Parathyroid adenoma (tissue), 2 donors: ENCODE measurements around the gene SLAMF6.
"Not testable (repeated sequence)": the region's sequence is repeated elsewhere in the genome, so short reads cannot be mapped to it uniquely, and the experiment has no call there.

Experiments used
- H2AFZ ChIP-seq: fragments of 300-600 bp; sonication (generic); one replicate; pipeline ENCODE4 v1.7.0; 2017; ENCODE audit warnings: antibody characterized with exemption, mild to moderate bottlenecking
- H3K27ac ChIP-seq: fragments of 300-600 bp; sonication (generic); one replicate; pipeline ENCODE4 v1.7.0; 2017
- H3K27me3 ChIP-seq: fragments of 300-600 bp; sonication (generic); one replicate; pipeline ENCODE4 v1.7.0; 2017; ENCODE audit warnings: low read length; ENCODE audit not compliant: control insufficient read depth, insufficient read depth
- H3K36me3 ChIP-seq: fragments of 300-600 bp; sonication (generic); one replicate; pipeline ENCODE4 v1.7.0; 2017; ENCODE audit warnings: low read length; ENCODE audit not compliant: control insufficient read depth, insufficient read depth
- H3K4me1 ChIP-seq: fragments of 300-600 bp; sonication (generic); one replicate; pipeline ENCODE4 v1.7.0; 2017; ENCODE audit warnings: control low read depth
- H3K4me2 ChIP-seq: fragments of 300-600 bp; sonication (generic); one replicate; pipeline ENCODE4 v1.7.0; 2017; ENCODE audit warnings: low read length
- H3K4me3 ChIP-seq: fragments of 300-600 bp; sonication (generic); one replicate; pipeline ENCODE4 v1.7.0; 2017; ENCODE audit warnings: low read depth, low read length
- H3K79me2 ChIP-seq: fragments of 300-600 bp; sonication (generic); one replicate; pipeline ENCODE4 v1.7.0; 2017; ENCODE audit warnings: control low read depth
- H3K9ac ChIP-seq: fragments of 300-600 bp; sonication (generic); one replicate; pipeline ENCODE4 v1.7.0; 2017; ENCODE audit warnings: mild to moderate bottlenecking
- H3K9me3 ChIP-seq: fragments of 300-600 bp; sonication (generic); one replicate; pipeline ENCODE4 v1.7.0; 2017; ENCODE audit warnings: low read length; ENCODE audit not compliant: control insufficient read depth
- TF ChIP-seq, protein P1 (sequence below): fragments of 300-600 bp; sonication (generic); IDR thresholded peaks from one replicate; pipeline ENCODE4 v1.7.0; 2017; ENCODE audit warnings: antibody characterized with exemption, mild to moderate bottlenecking
- donor health status: primary hyperparathyroidism.

SLAMF6 gene

DNA sequence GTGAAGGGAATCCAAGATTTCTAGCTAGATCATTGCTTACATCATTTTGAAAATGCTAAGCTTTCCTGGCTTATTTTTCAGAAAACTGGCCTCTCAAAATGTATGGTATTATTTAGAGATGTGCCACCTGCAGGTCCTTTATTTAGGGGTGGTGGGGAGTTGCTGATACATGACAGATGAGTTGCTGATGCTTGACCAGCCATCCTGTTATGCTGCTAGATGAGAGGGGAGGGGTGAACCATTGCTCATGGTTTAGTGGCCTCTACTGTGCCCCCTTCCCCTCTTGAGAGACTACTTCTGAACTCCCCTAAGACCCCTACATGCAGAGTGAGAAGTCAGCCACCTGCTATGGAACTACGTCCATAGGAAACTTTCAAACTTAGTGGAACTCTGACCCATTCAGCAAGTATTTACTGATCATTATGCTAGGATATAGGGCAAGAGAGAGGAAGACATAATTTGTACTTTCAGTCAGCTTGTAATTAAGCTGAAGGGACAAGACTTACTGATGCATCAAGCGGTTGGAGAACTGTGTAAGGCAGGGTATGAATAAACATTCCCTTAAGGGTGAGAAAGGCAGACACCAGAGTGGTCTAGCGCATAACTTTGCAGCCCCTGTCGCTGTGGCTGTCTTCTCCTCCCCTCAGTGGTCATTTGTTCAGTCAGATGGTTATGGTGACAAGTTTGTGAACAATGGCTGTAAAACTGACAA lies 34.6 kb downstream of the SLAMF6 start:
- Histone ChIP-seq H3K36me3 (no peaks in the 10 kb centered on the region), H3K9me3 (no peaks in the 10 kb centered on the region), H3K9ac (no peak overlapping the region), H3K4me1 (no peaks in the 10 kb centered on the region), H3K4me3 (no peak overlapping the region), H2AFZ (no peak overlapping the region), H3K27ac (no peak overlapping the region), H3K27me3 (no peaks in the 10 kb centered on the region), H3K4me2 (no peak overlapping the region), H3K79me2 (no peaks in the 10 kb centered on the region)
- TF ChIP-seq, protein P1, sequence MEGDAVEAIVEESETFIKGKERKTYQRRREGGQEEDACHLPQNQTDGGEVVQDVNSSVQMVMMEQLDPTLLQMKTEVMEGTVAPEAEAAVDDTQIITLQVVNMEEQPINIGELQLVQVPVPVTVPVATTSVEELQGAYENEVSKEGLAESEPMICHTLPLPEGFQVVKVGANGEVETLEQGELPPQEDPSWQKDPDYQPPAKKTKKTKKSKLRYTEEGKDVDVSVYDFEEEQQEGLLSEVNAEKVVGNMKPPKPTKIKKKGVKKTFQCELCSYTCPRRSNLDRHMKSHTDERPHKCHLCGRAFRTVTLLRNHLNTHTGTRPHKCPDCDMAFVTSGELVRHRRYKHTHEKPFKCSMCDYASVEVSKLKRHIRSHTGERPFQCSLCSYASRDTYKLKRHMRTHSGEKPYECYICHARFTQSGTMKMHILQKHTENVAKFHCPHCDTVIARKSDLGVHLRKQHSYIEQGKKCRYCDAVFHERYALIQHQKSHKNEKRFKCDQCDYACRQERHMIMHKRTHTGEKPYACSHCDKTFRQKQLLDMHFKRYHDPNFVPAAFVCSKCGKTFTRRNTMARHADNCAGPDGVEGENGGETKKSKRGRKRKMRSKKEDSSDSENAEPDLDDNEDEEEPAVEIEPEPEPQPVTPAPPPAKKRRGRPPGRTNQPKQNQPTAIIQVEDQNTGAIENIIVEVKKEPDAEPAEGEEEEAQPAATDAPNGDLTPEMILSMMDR: no peak

DNA sequence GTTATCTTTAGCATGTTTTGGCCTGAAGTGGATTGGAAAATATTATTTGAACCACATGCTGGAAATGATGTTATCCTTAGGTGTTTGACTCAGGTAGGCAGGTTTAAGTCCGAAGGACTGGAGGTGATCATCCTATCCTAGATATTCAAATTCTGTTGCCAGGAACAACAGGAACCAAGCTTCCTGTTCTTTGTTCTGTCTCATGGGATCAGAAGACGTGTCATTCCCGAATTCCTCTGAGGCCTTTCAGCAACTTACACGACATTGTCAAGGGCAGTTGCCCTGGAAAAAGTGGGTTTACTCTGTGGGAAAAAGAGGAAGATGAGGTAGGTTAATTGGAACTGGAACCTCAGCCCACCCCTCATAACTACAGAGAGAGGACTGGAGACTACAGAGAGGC lies 36.6 kb downstream of the SLAMF6 start:
- Histone ChIP-seq H3K4me1 (no peaks in the 10 kb centered on the region), H3K36me3 (no peaks in the 10 kb centered on the region), H3K79me2 (no peaks in the 10 kb centered on the region), H3K27ac (no peak overlapping the region), H3K9ac (no peak overlapping the region), H3K4me2 (no peak overlapping the region), H3K4me3 (no peak overlapping the region), H3K27me3 (no peaks in the 10 kb centered on the region), H3K9me3 (no peaks in the 10 kb centered on the region), H2AFZ (no peak overlapping the region)
- TF ChIP-seq, protein P1: no peak

DNA sequence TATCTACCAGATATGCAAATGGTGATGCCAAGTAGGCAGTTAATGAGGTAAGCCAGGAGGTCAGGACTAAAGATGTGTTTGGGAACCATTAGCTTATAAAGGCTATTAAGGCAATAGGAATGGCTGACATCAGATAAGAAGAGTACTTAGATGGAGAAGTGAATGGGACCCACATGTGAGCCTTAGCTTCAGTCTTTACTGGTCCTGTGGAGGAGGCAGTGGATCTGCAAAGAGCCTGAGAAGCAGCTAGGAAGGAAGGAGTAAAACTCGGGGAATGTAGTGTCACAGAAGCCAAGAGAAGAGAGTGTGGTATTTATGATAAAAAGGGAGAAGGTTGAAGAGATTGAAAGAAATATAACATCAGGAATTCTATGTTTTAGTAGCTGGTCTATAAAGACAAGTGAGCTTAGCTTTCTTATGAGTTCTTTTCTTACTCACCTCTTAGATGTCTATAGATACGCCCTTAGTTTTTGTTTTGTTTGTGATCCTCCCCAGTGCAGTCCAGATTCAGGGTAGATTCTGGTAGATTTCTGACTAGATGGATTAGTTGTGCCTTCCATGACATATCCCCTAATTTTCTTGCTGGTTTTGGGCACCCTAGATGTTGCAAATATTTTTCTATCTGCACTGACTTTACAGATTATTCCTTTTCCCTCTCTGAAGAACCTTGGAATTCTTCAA lies 39.4 kb downstream of the SLAMF6 start:
- no peaks in the 10 kb centered on the region for H3K79me2 ChIP-seq
- no peaks in the 10 kb centered on the region for H3K36me3 ChIP-seq
- H3K27ac ChIP-seq: no peak overlapping the region
- H3K9ac ChIP-seq: no peak overlapping the region
- no peaks in the 10 kb centered on the region for H3K27me3 ChIP-seq
- no peak overlapping the region for H3K4me3 ChIP-seq
- no peaks in the 10 kb centered on the region for H3K9me3 ChIP-seq
- TF ChIP-seq, protein P1: no peak
- no peaks in the 10 kb centered on the region for H3K4me1 ChIP-seq
- no peak overlapping the region for H2AFZ ChIP-seq
- H3K4me2 ChIP-seq: no peak overlapping the region

DNA sequence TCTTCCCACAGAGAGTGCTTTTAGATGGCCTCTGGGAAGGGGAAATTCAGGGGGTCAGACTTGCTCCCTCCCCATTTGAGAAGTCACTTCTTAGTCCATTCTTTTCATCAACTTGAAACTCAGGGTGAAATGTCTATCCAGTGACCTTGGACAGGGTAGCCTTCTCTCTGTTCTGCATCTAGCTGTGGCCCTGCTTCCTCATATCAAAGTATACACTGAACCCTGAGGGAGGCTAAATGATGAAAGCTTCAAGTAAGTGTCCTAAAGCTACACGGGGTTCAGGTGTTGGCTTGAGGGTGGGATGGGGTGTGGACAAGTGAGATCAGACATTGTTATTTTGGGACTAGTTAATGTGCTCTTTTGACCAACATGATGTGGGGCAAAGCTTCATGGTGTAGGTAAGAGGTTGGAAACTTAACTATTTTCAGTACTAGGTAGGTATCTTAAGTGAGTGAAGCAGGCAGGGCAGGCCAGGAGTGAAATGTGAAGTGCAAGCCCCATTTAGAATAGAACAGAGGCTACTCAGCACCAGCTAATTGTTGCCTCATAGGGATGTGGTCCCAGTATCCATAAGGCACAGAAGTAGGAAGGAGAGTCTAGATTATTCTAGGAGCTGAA lies 41.0 kb downstream of the SLAMF6 start:
- Histone ChIP-seq H3K79me2 (no peaks in the 10 kb centered on the region), H3K27ac (no peak overlapping the region), H3K9me3 (no peaks in the 10 kb centered on the region), H2AFZ (no peak overlapping the region), H3K4me1 (no peaks in the 10 kb centered on the region), H3K27me3 (no peaks in the 10 kb centered on the region), H3K9ac (no peak overlapping the region), H3K4me2 (no peak overlapping the region), H3K36me3 (no peaks in the 10 kb centered on the region), H3K4me3 (no peak overlapping the region)
- TF ChIP-seq, protein P1: no peak

DNA sequence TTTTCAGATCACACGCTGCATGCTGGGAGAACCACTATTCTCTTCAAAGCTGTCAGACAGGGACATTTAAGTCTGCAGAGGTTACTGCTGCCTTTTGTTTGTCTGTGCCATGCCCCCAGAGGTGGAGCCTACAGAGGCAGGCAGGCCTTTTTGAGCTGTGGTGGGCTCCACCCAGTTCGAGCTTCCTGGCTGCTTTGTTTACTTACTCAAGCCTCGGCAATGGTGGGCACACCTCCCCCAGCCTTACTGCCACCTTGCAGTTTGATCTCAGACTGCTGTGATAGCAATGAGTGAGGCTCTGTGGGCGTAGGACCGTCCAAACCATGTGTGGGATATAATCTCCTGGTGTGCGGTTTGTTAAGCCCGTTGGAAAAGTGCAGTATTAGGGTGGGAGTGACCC lies 42.3 kb downstream of the SLAMF6 start:
- not testable (repeated sequence) for H3K27me3 ChIP-seq, H3K36me3 ChIP-seq, H3K4me1 ChIP-seq, H2AFZ ChIP-seq, H3K79me2 ChIP-seq, H3K4me3 ChIP-seq, H3K27ac ChIP-seq, H3K4me2 ChIP-seq, H3K9ac ChIP-seq, H3K9me3 ChIP-seq

DNA sequence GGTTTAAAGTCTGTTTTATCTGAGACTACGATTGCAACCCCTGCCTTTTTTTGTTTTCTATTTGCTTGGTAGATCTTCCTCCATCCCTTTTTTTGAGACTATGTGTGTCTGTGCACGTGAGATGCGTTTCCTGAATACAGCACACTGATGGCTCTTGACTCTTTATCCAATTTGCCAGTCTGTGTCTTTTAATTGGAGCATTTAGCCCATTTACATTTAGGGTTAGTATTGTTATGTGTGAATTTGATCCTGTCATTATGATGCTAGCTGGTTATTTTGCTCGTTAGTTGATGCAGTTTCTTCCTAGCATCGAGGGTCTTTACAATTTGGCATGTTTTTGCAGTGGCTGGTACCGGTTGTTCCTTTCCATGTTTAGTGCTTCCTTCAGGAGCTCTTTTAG lies 44.0 kb downstream of the SLAMF6 start:
- H3K36me3 ChIP-seq, H3K27me3 ChIP-seq, H3K27ac ChIP-seq, H3K79me2 ChIP-seq, H3K9ac ChIP-seq, H3K9me3 ChIP-seq, H3K4me2 ChIP-seq, H3K4me1 ChIP-seq, H3K4me3 ChIP-seq, H2AFZ ChIP-seq: not testable (repeated sequence)
